Neural progenitor cell (in vitro differentiated cells): Measurements from ENCODE around the gene ETDC. TPM values are rescaled to one million over a fixed set of nuclear protein-coding genes. Genes with fewer than 3 reads are reported as not detected.

Experiments used
- DNase-seq: peaks from one replicate; pipeline ENCODE4 v3.0.0-alpha.2; 2016; ENCODE audit warnings: low spot score
- H2AFZ ChIP-seq: fragments of 200-600 bp; sonication (generic); replicated peaks from 2 replicates; pipeline ENCODE4 v1.6.1; 2016; ENCODE audit warnings: antibody characterized with exemption
- H3F3A ChIP-seq: fragments of 200-600 bp; sonication (generic); 2 replicates; pipeline ENCODE4 v1.6.1; 2016; ENCODE audit warnings: antibody characterized with exemption, low read depth
- H3K27ac ChIP-seq: fragments of 200-600 bp; sonication (generic); 2 replicates; pipeline ENCODE4 v1.5.1; 2016; ENCODE audit warnings: mild to moderate bottlenecking
- H3K27me3 ChIP-seq: fragments of 200-600 bp; sonication (generic); 2 replicates; pipeline ENCODE4 v1.6.1; 2016; ENCODE audit warnings: mild to moderate bottlenecking, moderate library complexity
- H3K36me3 ChIP-seq: fragments of 200-600 bp; sonication (generic); 2 replicates; pipeline ENCODE4 v1.5.1; 2016
- H3K4me1 ChIP-seq: fragments of 200-600 bp; sonication (generic); 2 replicates; pipeline ENCODE4 v1.6.1; 2016; ENCODE audit warnings: mixed run types
- H3K4me2 ChIP-seq: fragments of 200-600 bp; sonication (generic); 2 replicates; pipeline ENCODE4 v1.6.1; 2016
- H3K4me3 ChIP-seq: fragments of 200-600 bp; sonication (generic); 2 replicates; pipeline ENCODE4 v1.5.1; 2016
- H3K79me2 ChIP-seq: fragments of 200-600 bp; sonication (generic); 2 replicates; pipeline ENCODE4 v1.6.1; 2016; ENCODE audit warnings: low read depth
- H3K9ac ChIP-seq: fragments of 200-600 bp; sonication (generic); 2 replicates; pipeline ENCODE4 v1.6.1; 2016
- H3K9me3 ChIP-seq: fragments of 200-600 bp; sonication (generic); 2 replicates; pipeline ENCODE4 v1.5.1; 2016; ENCODE audit warnings: low read depth
- H4K20me1 ChIP-seq: fragments of 200-600 bp; sonication (generic); 2 replicates; pipeline ENCODE4 v1.6.1; 2016; ENCODE audit warnings: low read depth
- H3K27ac Mint-ChIP-seq: 3 replicates; pipeline ENCODE4 v1.8.0; 2021; ENCODE audit warnings: mixed read lengths
- H3K27me3 Mint-ChIP-seq: 2 replicates; pipeline ENCODE4 v1.8.0; 2022; ENCODE audit warnings: low read depth, mild to moderate bottlenecking, inconsistent platforms, moderate library complexity, mixed read lengths; ENCODE audit not compliant: insufficient read depth
- H3K36me3 Mint-ChIP-seq: 3 replicates; pipeline ENCODE4 v1.8.0; 2021; ENCODE audit warnings: mixed read lengths
- H3K4me1 Mint-ChIP-seq: 3 replicates; pipeline ENCODE4 v1.8.0; 2021; ENCODE audit warnings: mixed read lengths
- H3K4me3 Mint-ChIP-seq: 3 replicates; pipeline ENCODE4 v1.8.0; 2021; ENCODE audit warnings: mild to moderate bottlenecking, moderate library complexity, mixed read lengths
- H3K9me3 Mint-ChIP-seq: 3 replicates; pipeline ENCODE4 v1.8.0; 2020; ENCODE audit warnings: mixed read lengths
- EZH2 ChIP-seq: fragments of 200-600 bp; sonication (generic); IDR thresholded peaks from 2 replicates; pipeline ENCODE4 v1.6.1; 2017; ENCODE audit warnings: antibody characterized with exemption, mild to moderate bottlenecking, moderate library complexity
- EZH2phosphoT487 ChIP-seq: fragments of 200-600 bp; sonication (generic); IDR thresholded peaks from 2 replicates; pipeline ENCODE4 v1.6.1; 2017; ENCODE audit warnings: antibody characterized with exemption
- total RNA-seq: library from RNA; depleted of rRNA; stranded (reverse); fragments of >200 nt; gene quantifications from 2 replicates; pipeline ENCODE4 v1.2.3, GENCODE V29; 2015; ENCODE audit warnings: low replicate concordance
- TF ChIP-seq, protein P1 (sequence below): fragments of 200-600 bp; sonication (generic); IDR thresholded peaks from 2 replicates; pipeline ENCODE4 v1.5.1; 2017; ENCODE audit warnings: antibody characterized with exemption, mild to moderate bottlenecking

Gene ETDC
- total RNA-seq, 1 donor from 2014 or later, result not detected

DNA sequence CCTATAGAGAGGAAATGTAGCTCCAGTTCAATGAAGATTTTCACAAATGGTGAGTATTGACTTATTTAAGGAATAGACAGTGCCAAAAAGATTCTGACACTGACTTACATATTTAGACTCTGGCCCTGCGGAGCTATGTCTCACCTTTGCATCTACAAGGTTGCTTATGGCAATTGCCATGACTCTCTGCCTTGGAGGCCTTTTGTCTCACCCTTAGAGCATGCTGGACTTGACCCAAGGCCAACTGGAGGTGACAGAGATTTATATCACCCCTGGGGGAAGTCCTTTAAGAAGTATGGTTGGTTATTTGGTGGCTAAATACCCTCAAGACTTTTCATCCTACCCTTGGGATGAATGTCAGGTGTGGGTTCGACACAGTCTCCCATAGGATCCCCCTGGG lies 4.5 kb upstream of the ETDC start:
- Mint-ChIP-seq H3K27me3 (peaks cover 3% of the 10 kb centered on the region), H3K36me3 (peaks cover 2% of the 10 kb centered on the region), H3K27ac (no peak overlapping the region), H3K9me3 (peaks cover 3% of the 10 kb centered on the region), H3K4me3 (no peak overlapping the region), H3K4me1 (peaks cover 10% of the 10 kb centered on the region)
- H3K27ac ChIP-seq, result no peak overlapping the region
- H3K79me2 ChIP-seq, result no peaks in the 10 kb centered on the region
- no peak overlapping the region for H3K4me2 ChIP-seq
- H4K20me1 ChIP-seq, result no peaks in the 10 kb centered on the region
- TF ChIP-seq, protein P1, sequence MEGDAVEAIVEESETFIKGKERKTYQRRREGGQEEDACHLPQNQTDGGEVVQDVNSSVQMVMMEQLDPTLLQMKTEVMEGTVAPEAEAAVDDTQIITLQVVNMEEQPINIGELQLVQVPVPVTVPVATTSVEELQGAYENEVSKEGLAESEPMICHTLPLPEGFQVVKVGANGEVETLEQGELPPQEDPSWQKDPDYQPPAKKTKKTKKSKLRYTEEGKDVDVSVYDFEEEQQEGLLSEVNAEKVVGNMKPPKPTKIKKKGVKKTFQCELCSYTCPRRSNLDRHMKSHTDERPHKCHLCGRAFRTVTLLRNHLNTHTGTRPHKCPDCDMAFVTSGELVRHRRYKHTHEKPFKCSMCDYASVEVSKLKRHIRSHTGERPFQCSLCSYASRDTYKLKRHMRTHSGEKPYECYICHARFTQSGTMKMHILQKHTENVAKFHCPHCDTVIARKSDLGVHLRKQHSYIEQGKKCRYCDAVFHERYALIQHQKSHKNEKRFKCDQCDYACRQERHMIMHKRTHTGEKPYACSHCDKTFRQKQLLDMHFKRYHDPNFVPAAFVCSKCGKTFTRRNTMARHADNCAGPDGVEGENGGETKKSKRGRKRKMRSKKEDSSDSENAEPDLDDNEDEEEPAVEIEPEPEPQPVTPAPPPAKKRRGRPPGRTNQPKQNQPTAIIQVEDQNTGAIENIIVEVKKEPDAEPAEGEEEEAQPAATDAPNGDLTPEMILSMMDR, result no peak
- TF ChIP-seq EZH2phosphoT487 (no peak), EZH2 (no peak)
- no peak overlapping the region for H3K9ac ChIP-seq
- no peaks in the 10 kb centered on the region for H3K27me3 ChIP-seq
- peaks cover 8% of the 10 kb centered on the region for H3K4me1 ChIP-seq
- H3K36me3 ChIP-seq, result no peaks in the 10 kb centered on the region
- H3K4me3 ChIP-seq, result no peak overlapping the region
- peaks cover 3% of the 10 kb centered on the region for H3F3A ChIP-seq
- DNase-seq, result no peak
- H2AFZ ChIP-seq, result no peak overlapping the region
- H3K9me3 ChIP-seq, result no peaks in the 10 kb centered on the region

DNA sequence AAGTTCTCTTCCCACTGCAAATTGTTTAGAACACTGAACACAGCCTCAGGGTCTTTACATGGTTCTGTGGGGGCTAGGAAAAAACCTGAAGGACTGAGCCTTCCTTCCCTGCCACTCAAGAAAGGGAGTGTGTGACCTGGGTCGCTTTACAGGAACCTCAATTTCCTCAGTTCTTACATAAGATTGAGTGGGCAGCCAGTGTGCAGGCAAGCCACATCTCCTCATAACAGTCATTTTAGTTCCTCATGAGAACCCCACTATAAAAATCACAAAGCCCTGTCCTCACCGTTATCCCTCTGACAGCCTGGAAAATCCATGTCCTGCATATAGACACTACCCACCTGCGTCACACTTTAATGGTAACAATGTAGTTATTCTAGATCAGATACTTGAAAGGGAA lies 2.1 kb upstream of the ETDC start:
- H3K9me3 Mint-ChIP-seq, result peaks cover under 1% of the 10 kb centered on the region

DNA sequence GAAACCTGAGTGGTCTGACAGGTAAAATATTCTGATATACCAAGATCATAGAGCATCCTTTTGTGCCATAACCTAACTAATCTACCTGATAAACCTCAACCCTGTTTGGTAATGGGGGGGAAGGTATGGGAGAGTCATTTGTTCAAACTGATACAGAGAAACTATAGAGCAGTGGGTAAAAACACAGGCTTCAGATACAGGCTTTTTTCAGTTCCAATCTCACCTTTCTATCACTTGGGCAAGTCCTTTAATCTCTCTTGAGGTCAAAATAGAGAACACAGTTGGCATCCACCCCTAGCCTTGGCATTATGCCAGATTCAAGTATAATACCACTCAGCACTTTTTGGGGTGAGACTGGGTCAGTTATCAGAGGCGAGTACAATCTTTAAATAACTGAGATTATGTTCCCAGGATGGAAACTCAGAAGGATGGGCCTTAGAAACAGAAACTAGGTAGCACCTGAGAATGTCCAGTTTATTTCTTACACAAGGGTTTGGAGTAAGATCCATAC lies 880 bp upstream of the ETDC start:
- no peak overlapping the region for H2AFZ ChIP-seq
- no peak overlapping the region for H3K9ac ChIP-seq
- no peak overlapping the region for H3K27ac ChIP-seq
- H4K20me1 ChIP-seq, result no peaks in the 10 kb centered on the region
- H3K27me3 ChIP-seq, result no peaks in the 10 kb centered on the region
- H3F3A ChIP-seq, result no peaks in the 10 kb centered on the region
- TF ChIP-seq EZH2 (no peak), EZH2phosphoT487 (no peak)
- TF ChIP-seq, protein P1, result no peak
- peaks cover 5% of the 10 kb centered on the region for H3K9me3 Mint-ChIP-seq
- H3K79me2 ChIP-seq, result no peaks in the 10 kb centered on the region
- H3K4me1 ChIP-seq, result peaks cover 3% of the 10 kb centered on the region
- peaks cover 5% of the 10 kb centered on the region for H3K4me1 Mint-ChIP-seq
- no peaks in the 10 kb centered on the region for H3K27me3 Mint-ChIP-seq
- H3K4me2 ChIP-seq, result no peak overlapping the region
- H3K36me3 ChIP-seq, result no peaks in the 10 kb centered on the region
- H3K36me3 Mint-ChIP-seq, result no peaks in the 10 kb centered on the region
- no peak overlapping the region for H3K4me3 ChIP-seq
- no peak overlapping the region for H3K27ac Mint-ChIP-seq
- H3K9me3 ChIP-seq, result no peaks in the 10 kb centered on the region
- no peak overlapping the region for H3K4me3 Mint-ChIP-seq
- DNase-seq, result no peak

More for the DNA sequence above, 2.1 kb upstream of the ETDC start:
- H3K36me3 ChIP-seq, result no peaks in the 10 kb centered on the region
- H3K27me3 Mint-ChIP-seq, result no peaks in the 10 kb centered on the region
- peaks cover 8% of the 10 kb centered on the region for H3K4me1 ChIP-seq
- no peak overlapping the region for H3K9ac ChIP-seq
- no peaks in the 10 kb centered on the region for H3K27me3 ChIP-seq
- H2AFZ ChIP-seq, result no peak overlapping the region
- no peaks in the 10 kb centered on the region for H4K20me1 ChIP-seq
- no peak overlapping the region for H3K27ac Mint-ChIP-seq
- H3K79me2 ChIP-seq, result no peaks in the 10 kb centered on the region
- no peak for DNase-seq
- TF ChIP-seq, protein P1, result no peak
- no peak for TF ChIP-seq EZH2phosphoT487
- TF ChIP-seq EZH2, result no peak
- H3K9me3 ChIP-seq, result no peaks in the 10 kb centered on the region
- H3K4me2 ChIP-seq, result no peak overlapping the region
- H3K4me3 Mint-ChIP-seq, result no peak overlapping the region
- H3K27ac ChIP-seq, result no peak overlapping the region
- no peaks in the 10 kb centered on the region for H3K36me3 Mint-ChIP-seq
- peaks cover 10% of the 10 kb centered on the region for H3K4me1 Mint-ChIP-seq
- H3K4me3 ChIP-seq, result no peak overlapping the region
- H3F3A ChIP-seq, result peaks cover 3% of the 10 kb centered on the region
